NOMO-1 treated with DMSO at 0.1 percent for 48 hours (cell line): Measurements from ENCODE around the gene STX10.

ENCODE experiments used
- DNase-seq: peaks from one replicate; lab custom pipeline; 2025; ENCODE audit not compliant: unreplicated experiment; lab: John Stamatoyannopoulos, UW

STX10 gene

GRCh38 chr19:13146763-13147563 is 3.2 kb downstream of the STX10 start:
- DNase-seq, result peak; percentile 43

- DNase-seq, result no peak
Measured at GRCh38 chr19:13139633-13140311, 10.4 kb downstream of the STX10 start.

DNA sequence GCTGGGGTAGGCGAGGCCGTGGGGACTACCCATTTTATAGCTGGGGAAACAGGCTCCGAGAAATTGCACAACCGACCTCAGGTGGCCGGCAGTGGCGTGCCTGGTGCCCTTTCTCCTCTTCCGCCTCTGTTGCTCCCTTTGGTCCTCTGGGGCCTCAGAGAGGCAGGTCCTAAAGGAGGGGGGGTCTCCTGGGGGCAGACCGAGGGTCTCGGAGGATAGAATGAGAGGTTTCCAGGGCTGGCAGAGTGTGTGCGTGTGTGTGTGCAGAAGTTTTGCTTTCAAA is 11.3 kb downstream of the STX10 start:
- DNase-seq, result peak; percentile 25

DNA sequence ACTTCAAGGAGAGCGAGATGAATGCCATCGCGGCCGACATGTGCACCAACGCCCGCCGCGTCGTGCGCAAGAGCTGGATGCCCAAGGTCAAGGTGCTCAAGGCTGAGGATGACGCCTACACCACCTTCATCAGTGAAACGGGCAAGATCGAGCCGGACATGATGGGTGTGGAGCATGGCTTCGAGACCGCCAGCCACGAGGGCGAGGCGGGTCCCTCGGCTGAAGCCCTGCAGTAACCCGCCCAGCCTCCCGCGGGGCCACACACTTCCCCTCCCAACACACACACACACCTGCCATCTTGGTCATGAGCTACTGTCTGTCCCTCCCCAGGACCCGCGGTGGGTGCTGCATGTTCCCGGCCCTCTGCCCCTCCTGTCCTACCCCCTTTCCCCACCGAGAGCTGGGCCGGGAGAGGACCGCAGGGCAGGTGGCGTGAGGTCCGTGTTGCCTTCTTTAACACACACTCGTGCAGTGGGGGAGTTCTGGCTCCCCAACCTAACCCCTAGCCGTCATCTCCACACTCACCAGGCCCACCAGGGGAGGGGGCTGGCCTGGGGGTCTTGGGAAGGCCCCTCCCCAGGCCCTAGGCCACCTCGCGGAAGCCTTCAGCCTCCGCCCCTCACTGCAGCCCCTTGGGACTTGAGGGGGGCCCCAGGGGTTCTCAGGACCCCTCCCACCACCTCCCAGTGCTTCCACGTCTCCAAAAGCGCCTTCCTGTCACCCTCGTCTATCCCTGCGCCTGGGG is 11.8 kb downstream of the STX10 start:
- DNase-seq, result no peak

- no peak for DNase-seq
Measured at GRCh38 chr19:13137290-13137794, 12.8 kb downstream of the STX10 start.

DNA sequence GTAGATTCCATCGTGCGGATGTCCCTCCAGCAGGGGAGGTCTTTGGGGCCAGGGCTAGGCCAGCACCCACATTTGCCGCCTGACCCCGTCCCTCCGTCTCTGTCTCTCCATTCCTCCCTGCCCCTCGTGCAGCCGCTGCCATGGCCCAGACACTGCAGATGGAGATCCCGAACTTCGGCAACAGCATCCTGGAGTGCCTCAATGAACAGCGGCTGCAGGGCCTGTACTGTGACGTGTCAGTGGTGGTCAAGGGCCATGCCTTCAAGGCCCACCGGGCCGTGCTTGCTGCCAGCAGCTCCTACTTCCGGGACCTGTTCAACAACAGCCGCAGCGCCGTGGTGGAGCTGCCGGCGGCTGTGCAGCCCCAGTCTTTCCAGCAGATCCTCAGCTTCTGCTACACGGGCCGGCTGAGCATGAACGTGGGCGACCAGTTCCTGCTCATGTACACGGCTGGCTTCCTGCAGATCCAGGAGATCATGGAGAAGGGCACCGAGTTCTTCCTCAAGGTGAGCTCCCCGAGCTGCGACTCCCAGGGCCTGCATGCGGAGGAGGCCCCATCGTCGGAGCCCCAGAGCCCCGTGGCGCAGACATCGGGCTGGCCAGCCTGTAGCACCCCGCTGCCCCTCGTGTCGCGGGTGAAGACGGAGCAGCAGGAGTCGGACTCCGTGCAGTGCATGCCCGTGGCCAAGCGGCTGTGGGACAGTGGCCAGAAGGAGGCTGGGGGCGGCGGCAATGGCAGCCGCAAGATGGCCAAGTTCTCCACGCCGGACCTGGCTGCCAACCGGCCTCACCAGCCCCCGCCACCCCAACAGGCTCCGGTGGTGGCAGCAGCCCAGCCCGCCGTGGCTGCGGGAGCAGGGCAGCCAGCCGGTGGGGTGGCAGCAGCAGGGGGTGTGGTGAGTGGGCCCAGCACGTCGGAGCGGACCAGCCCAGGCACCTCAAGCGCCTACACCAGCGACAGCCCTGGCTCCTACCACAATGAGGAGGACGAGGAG is 14.8 kb downstream of the STX10 start:
- DNase-seq, result no peak

DNA sequence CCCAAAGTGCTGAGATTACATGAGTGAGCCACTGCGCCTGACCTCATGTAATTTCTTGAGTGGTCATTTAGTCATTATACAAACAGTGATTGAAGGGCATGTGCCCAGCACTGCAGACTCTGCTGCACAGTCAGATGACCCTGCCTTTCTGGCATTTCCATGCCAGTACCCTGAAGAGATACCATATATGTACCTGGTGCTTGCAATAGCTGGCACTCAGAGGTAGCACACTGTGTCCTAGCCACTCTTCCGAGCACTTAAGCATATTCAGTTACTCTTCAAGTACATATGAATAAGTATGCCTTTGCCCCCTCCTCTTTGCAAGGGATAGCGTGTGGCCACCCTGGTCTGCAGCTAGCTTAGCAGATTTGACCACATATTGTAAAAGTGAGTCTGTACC is 15.5 kb downstream of the STX10 start:
- DNase-seq, result no peak

GRCh38 chr19:13133241-13133870 is 16.8 kb downstream of the STX10 start:
- DNase-seq, result no peak

- no peak for DNase-seq
Measured at GRCh38 chr19:13132471-13133180, 17.5 kb downstream of the STX10 start.

GRCh38 chr19:13130886-13131490 is 19.2 kb downstream of the STX10 start:
- DNase-seq, result no peak

GRCh38 chr19:13129384-13129783 is 20.8 kb downstream of the STX10 start:
- no peak for DNase-seq

DNA sequence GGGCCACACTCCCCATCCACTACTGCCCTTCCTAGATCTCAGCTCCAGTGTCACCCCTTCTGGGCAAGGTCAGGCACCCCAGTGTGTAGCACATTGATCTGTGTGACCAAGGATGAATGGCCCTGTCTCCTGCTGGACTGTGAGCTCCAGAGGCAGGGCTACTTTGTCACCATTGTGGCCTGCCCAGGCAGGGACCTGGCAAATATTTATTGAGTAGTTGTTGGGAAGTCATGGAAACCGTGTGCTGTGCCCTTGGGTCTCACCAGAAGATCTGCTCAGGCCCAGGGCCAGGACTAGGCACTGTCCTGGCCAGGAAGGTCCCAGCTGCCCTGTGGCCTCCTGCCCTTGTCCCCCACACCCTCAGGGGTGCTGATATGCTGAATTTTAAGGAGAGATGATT is 21.6 kb downstream of the STX10 start:
- DNase-seq, result no peak

- no peak for DNase-seq
Measured at GRCh38 chr19:13127811-13128575, 22.2 kb downstream of the STX10 start.

DNA sequence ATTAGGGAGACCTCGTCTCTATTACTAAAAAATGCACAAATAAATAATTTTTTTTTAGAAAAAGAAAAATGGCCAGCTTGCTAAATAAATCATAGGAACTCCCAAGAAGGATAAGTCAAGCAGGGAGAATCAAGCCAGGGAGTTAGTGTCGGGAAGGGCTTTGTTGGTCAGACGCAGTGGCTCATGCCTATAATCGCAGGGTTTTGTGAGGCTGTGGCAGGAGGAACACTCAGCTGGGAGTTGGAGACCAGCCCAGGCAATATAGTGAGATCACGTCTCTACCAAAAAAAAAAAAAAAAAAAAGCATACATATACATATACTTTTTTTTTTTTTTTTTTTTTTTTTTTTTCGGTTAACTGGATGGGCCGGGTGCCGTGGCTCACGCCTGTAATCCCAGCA is 23.1 kb downstream of the STX10 start:
- DNase-seq, result no peak

DNA sequence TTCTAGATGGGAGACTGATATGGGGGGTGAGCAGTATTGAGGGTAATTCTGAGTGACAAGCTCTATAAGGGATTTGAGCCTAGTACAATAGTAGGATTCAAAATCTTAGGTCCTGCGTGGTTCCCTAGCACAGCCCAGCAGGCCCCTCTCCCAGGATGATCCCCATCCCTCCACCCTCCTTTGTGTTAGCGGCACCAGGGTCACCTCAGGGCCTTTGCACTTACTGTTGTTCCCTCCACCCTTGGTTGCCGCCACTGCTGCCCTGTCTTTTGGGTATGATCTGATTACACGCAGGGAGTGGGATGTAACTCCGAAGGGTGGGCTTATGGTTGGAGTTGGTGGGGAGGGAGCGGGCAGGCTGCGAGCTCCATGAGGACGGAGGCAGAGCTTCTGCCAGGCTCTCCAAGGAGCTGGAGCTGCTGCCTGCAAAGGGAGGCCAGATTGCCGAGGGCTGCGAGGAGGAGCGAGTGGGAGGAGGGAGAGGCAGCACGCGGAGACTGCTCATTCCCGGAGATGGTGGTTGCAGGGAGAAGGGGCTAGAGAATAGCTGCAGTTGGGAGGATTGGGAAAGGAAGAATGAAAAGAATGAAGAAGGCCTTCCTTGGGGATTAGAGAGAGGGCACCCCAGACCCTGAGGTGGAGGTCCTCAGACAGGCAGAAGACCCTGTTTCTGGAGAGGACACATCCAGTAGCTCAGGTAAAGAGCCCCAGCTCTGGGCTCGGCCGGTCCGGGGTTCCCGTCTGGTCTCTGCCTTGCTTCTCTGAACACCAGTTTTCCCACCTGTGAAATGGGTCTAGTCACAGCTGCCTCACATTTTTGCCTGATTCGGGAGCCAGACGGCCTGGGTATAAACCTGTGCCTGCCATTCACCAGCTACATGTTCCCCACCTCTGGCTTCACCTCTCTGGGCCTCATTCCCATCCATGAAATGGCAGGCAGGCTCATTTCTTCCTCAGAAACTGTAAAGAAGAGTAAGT is 26.9 kb downstream of the STX10 start:
- DNase-seq, result no peak

- no peak for DNase-seq
Measured at GRCh38 chr19:13122275-13122878, 27.8 kb downstream of the STX10 start.
